Activated CD4-positive, alpha-beta memory T cell treated with anti-CD3 and anti-CD28 coated beads for 36 hours (primary cell): Measurements from ENCODE around the gene ZNRF3. TPM values are rescaled to one million over a fixed set of nuclear protein-coding genes. Genes with fewer than 3 reads are reported as not detected.
"Not testable (repeated sequence)": the region's sequence is repeated elsewhere in the genome, so short reads cannot be mapped to it uniquely, and the experiment has no call there.

Experiments
- CTCF ChIA-PET: fragments of 350-600 bp; sonication (Branson Sonifier 250); formaldehyde crosslinking; loops from one replicate; lab custom pipeline; 2021; ENCODE audit warnings: antibody characterized with exemption, inconsistent platforms; lab: Charles Lee
- POLR2A ChIA-PET: fragments of 350-600 bp; sonication (Branson Sonifier 250); formaldehyde crosslinking; loops from one replicate; lab custom pipeline; 2021; ENCODE audit warnings: antibody characterized with exemption; lab: Charles Lee
- DNase-seq: peaks from one replicate; pipeline ENCODE4 v3.0.0-alpha.2; 2020
- H3K27ac Mint-ChIP-seq: one replicate; pipeline ENCODE4 v1.8.0; 2021; ENCODE audit warnings: mixed read lengths
- H3K27me3 Mint-ChIP-seq: one replicate; pipeline ENCODE4 v1.8.0; 2021; ENCODE audit warnings: mixed read lengths
- H3K36me3 Mint-ChIP-seq: one replicate; pipeline ENCODE4 v1.8.0; 2021; ENCODE audit warnings: mixed read lengths
- H3K4me1 Mint-ChIP-seq: one replicate; pipeline ENCODE4 v1.8.0; 2021; ENCODE audit warnings: low read depth, mixed read lengths
- H3K4me3 Mint-ChIP-seq: one replicate; pipeline ENCODE4 v1.8.0; 2021; ENCODE audit warnings: mild to moderate bottlenecking, mixed read lengths
- H3K9me3 Mint-ChIP-seq: one replicate; pipeline ENCODE4 v1.8.0; 2021; ENCODE audit warnings: mixed read lengths
- intact Hi-C: fragments of 100-400 bp; cut with micrococcal nuclease; formaldehyde crosslinking; loops from one replicate; pipeline ENCODE4 v1.15.1; 2023
- total RNA-seq, 2 experiments: library from RNA; stranded (reverse); gene quantifications; one replicate each; pipeline ENCODE4 v1.2.3, GENCODE V29; 2021

The ZNRF3 gene
- total RNA-seq, 2 experiments from 2014 or later: 1.3 to 1.5 TPM

- H3K4me1 Mint-ChIP-seq: no peaks in the 10 kb centered on the region
- DNase-seq: no peak
- H3K4me3 Mint-ChIP-seq: no peak overlapping the region
- no peaks in the 10 kb centered on the region for H3K27me3 Mint-ChIP-seq
- ChIA-PET CTCF (no interaction called here), POLR2A (no interaction called here)
- H3K36me3 Mint-ChIP-seq: no peaks in the 10 kb centered on the region
- H3K27ac Mint-ChIP-seq: no peak overlapping the region
- intact Hi-C loops: no loop called here
- no peaks in the 10 kb centered on the region for H3K9me3 Mint-ChIP-seq
Observed at GRCh38 chr22:28864878-28865596, 18.3 kb upstream of the ZNRF3 start.

DNA sequence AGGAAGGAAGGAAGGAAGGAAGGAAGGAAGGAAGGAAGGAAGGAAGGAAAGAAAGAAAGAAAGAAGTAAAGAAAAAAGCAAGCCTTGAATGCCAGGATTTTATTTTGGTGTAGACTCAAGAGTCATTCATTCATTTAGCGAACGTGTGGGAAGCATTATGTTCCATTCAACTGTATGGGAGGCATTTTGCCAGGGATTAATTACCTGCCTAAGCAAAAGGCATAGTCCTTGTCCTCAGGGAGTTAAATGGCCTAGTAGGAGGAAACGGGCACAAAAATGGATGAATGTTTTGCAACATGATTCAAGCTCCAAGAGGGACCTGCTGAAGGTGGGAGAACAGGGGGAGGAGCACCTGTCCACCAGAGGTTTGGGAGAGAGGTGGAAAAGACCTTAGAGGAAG, 16.2 kb upstream of the ZNRF3 start:
- DNase-seq: no peak
- CTCF ChIA-PET: interaction anchor here (0.8 kb wide), 1 partner anchor 11 kb away, joined by 3 read pairs; no protein-coding TSS in a partner anchor
- H3K4me3 Mint-ChIP-seq: no peak overlapping the region
- no peak overlapping the region for H3K27ac Mint-ChIP-seq
- H3K27me3 Mint-ChIP-seq: no peaks in the 10 kb centered on the region
- H3K36me3 Mint-ChIP-seq: no peaks in the 10 kb centered on the region
- no peaks in the 10 kb centered on the region for H3K4me1 Mint-ChIP-seq
- intact Hi-C loops: no loop called here
- no peaks in the 10 kb centered on the region for H3K9me3 Mint-ChIP-seq
- POLR2A ChIA-PET: no interaction called here

- peak; percentile 43 for DNase-seq
- POLR2A ChIA-PET: not testable (repeated sequence)
Observed at GRCh38 chr22:28868389-28868788, 15.0 kb upstream of the ZNRF3 start.

DNA sequence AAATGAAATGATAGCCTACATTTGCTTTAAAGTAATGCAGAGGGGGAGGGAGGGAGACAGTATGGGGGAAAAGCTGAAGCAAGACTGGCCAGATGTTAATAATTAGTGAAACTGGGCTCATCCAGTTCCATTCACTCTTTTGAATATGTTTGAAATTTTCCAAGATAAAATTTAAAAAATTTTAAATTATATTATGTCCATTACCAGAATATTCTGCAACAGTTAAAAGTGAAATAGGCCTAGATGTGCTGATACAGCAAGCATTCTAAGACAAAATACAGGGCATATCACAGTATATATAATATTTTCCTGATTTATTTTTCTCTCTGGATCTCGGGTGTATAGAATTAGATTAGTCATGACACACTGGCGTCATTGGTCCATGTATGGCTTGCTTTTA, 13.6 kb upstream of the ZNRF3 start:
- peaks cover 8% of the 10 kb centered on the region for H3K4me1 Mint-ChIP-seq
- intact Hi-C loops: no loop called here
- no peak overlapping the region for H3K4me3 Mint-ChIP-seq
- CTCF ChIA-PET: no interaction called here
- no peaks in the 10 kb centered on the region for H3K9me3 Mint-ChIP-seq
- DNase-seq: no peak
- H3K27ac Mint-ChIP-seq: no peak overlapping the region
- no peaks in the 10 kb centered on the region for H3K27me3 Mint-ChIP-seq
- H3K36me3 Mint-ChIP-seq: no peaks in the 10 kb centered on the region
- POLR2A ChIA-PET: no interaction called here

More at GRCh38 chr22:28868389-28868788, 15.0 kb upstream of the ZNRF3 start:
- H3K27ac Mint-ChIP-seq, H3K36me3 Mint-ChIP-seq, CTCF ChIA-PET, H3K4me3 Mint-ChIP-seq, intact Hi-C loops, H3K4me1 Mint-ChIP-seq, H3K9me3 Mint-ChIP-seq, H3K27me3 Mint-ChIP-seq: not testable (repeated sequence)

- H3K36me3 Mint-ChIP-seq: no peaks in the 10 kb centered on the region
- H3K4me3 Mint-ChIP-seq: no peak overlapping the region
- H3K27me3 Mint-ChIP-seq: no peaks in the 10 kb centered on the region
- ChIA-PET CTCF (interaction anchor here (3.4 kb wide), 1 partner anchor 167 kb away, joined by 14 read pairs; no protein-coding TSS in a partner anchor), POLR2A (no interaction called here)
- no peaks in the 10 kb centered on the region for H3K9me3 Mint-ChIP-seq
- DNase-seq: no peak
- H3K4me1 Mint-ChIP-seq: peaks cover 8% of the 10 kb centered on the region
- H3K27ac Mint-ChIP-seq: no peak overlapping the region
- intact Hi-C loops: no loop called here
Observed at GRCh38 chr22:28873183-28873963, 10.0 kb upstream of the ZNRF3 start.

DNA sequence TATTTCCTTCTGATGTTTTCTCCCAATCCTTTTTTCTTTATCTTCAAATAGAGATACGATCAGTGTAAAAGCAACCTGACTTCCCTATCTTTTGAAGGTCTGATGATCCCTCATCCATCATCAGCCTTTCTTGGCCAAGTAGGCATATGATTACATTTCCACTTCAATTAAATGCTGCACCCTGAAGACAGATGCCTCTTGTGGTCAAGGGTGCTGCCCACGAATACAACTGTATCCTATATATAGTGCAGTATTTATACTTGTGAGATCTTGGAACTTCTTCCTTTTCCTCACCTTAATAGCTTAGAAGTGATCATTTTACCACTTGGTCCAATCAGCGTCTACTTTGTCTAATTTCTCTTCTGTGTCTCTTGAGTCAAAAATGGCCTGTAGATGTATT, 9.3 kb upstream of the ZNRF3 start:
- H3K27me3 Mint-ChIP-seq: no peaks in the 10 kb centered on the region
- no peak overlapping the region for H3K27ac Mint-ChIP-seq
- ChIA-PET CTCF (interaction anchor here (0.7 to 3.4 kb wide), 2 partner anchors 18 to 166 kb away, joined by 3 to 14 read pairs; no protein-coding TSS in a partner anchor), POLR2A (no interaction called here)
- peaks cover 8% of the 10 kb centered on the region for H3K4me1 Mint-ChIP-seq
- DNase-seq: no peak
- no peaks in the 10 kb centered on the region for H3K9me3 Mint-ChIP-seq
- intact Hi-C loops: no loop called here
- no peak overlapping the region for H3K4me3 Mint-ChIP-seq
- no peaks in the 10 kb centered on the region for H3K36me3 Mint-ChIP-seq

DNA sequence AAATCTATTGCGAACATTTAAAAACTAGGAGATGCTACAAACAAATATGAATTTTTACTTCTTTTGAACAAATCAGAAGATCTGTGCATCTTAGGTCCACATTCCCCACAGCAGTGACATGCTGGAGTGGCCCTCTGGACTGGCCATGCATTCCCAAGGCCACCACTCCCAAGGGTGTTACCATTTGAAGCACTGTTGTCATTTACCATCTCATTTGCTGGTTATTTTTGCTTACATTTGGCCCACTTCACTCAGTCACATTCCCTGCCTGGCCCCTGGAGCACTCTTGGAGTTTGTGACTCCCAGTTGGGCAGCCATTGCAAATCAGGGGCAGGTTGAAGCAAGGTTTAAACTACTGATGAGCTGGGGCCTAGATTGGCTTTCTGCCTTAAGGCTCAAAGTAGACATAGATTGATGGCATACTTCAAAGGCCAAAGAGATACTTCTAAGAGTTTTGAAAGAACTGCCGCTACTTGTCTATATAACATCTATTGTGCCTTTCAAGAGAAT, 8.5 kb upstream of the ZNRF3 start:
- no peaks in the 10 kb centered on the region for H3K27me3 Mint-ChIP-seq
- H3K27ac Mint-ChIP-seq: no peak overlapping the region
- no peak for DNase-seq
- ChIA-PET CTCF (interaction anchor here (0.7 to 3.4 kb wide), 2 partner anchors 19 to 166 kb away, joined by 3 to 14 read pairs; no protein-coding TSS in a partner anchor), POLR2A (no interaction called here)
- peaks cover 8% of the 10 kb centered on the region for H3K4me1 Mint-ChIP-seq
- intact Hi-C loops: no loop called here
- no peaks in the 10 kb centered on the region for H3K9me3 Mint-ChIP-seq
- no peak overlapping the region for H3K4me3 Mint-ChIP-seq
- H3K36me3 Mint-ChIP-seq: no peaks in the 10 kb centered on the region

DNA sequence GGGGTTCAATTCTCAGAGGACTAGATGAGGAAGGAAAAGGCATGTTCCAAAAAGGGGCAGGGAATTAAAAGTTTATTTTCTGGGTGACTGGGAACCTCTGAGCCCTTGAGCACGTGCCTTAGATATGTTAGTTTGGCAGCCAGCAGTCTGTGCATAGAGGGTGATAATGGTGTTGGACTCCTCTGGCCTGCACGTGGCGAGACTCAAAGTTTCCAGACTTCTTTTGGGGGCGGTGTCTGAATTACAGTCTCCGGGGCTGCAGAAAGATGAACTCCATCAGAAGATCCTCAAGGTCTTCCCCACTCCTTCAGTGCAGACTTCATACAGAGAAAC, 861 bp upstream of the ZNRF3 start:
- no peak overlapping the region for H3K27ac Mint-ChIP-seq
- ChIA-PET POLR2A (interaction anchor here (2.3 kb wide), 1 partner anchor 83 kb away, joined by 6 read pairs; the partner anchor contains the start of gene XBP1), CTCF (interaction anchor here (0.9 to 1.5 kb wide), 2 partner anchors 11 to 158 kb away, joined by 4 to 5 read pairs; no protein-coding TSS in a partner anchor)
- H3K4me1 Mint-ChIP-seq: peaks cover 15% of the 10 kb centered on the region
- DNase-seq: peak; percentile 38
- no peaks in the 10 kb centered on the region for H3K36me3 Mint-ChIP-seq
- H3K4me3 Mint-ChIP-seq: peak overlapping the region; percentile 78
- no peaks in the 10 kb centered on the region for H3K9me3 Mint-ChIP-seq
- peaks cover 22% of the 10 kb centered on the region for H3K27me3 Mint-ChIP-seq
- intact Hi-C loops: loop anchor here (5.0 kb wide), 1 partner anchor 190 kb away; the partner anchor contains the start of gene KREMEN1

DNA sequence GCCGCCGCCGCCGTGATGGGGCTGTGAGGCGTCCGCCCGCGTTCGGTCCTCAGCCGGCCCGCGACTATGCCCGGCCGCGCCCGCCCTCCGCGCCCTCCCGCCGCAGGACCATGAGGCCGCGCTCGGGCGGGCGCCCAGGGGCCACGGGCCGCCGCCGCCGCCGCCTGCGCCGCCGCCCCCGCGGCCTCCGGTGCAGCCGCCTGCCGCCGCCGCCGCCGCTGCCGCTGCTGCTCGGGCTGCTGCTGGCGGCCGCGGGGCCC, 215 bp downstream of the ZNRF3 start:
- ChIA-PET POLR2A (interaction anchor here (2.3 kb wide), 1 partner anchor 84 kb away, joined by 6 read pairs; the partner anchor contains the start of gene XBP1), CTCF (interaction anchor here (0.9 to 1.5 kb wide), 2 partner anchors 10 to 157 kb away, joined by 4 to 5 read pairs; no protein-coding TSS in a partner anchor)
- Mint-ChIP-seq H3K27ac (no peak overlapping the region), H3K9me3 (no peaks in the 10 kb centered on the region), H3K36me3 (no peaks in the 10 kb centered on the region), H3K27me3 (peaks cover 22% of the 10 kb centered on the region), H3K4me3 (no peak overlapping the region), H3K4me1 (peaks cover 15% of the 10 kb centered on the region)
- intact Hi-C loops: loop anchor here (1.0 to 5.0 kb wide), 4 partner anchors 26 to 189 kb away; partner anchors contain the start of genes HSCB and KREMEN1
- no peak for DNase-seq

- ChIA-PET CTCF (interaction anchor here (0.5 to 2.2 kb wide), 2 partner anchors 157 to 298 kb away, joined by 3 to 7 read pairs; no protein-coding TSS in a partner anchor), POLR2A (interaction anchor here (2.3 kb wide), 1 partner anchor 84 kb away, joined by 6 read pairs; the partner anchor contains the start of gene XBP1)
- H3K4me3 Mint-ChIP-seq: peak overlapping the region; percentile 60
- intact Hi-C loops: loop anchor here (1.0 to 5.0 kb wide), 4 partner anchors 25 to 188 kb away; partner anchors contain the start of genes HSCB and KREMEN1
- DNase-seq: peak; percentile 41
- no peak overlapping the region for H3K27ac Mint-ChIP-seq
- H3K27me3 Mint-ChIP-seq: peaks cover 22% of the 10 kb centered on the region
- H3K9me3 Mint-ChIP-seq: no peaks in the 10 kb centered on the region
- H3K36me3 Mint-ChIP-seq: no peaks in the 10 kb centered on the region
- peaks cover 15% of the 10 kb centered on the region for H3K4me1 Mint-ChIP-seq
Observed at GRCh38 chr22:28883917-28884746, 760 bp downstream of the ZNRF3 start.

GRCh38 chr22:28884747-28885350, 1.5 kb downstream of the ZNRF3 start:
- Mint-ChIP-seq H3K36me3 (no peaks in the 10 kb centered on the region), H3K4me1 (peaks cover 15% of the 10 kb centered on the region), H3K4me3 (peak overlapping the region; percentile 60), H3K27me3 (peaks cover 26% of the 10 kb centered on the region), H3K27ac (no peak overlapping the region), H3K9me3 (no peaks in the 10 kb centered on the region)
- CTCF ChIA-PET: interaction anchor here (0.5 to 2.2 kb wide), 4 partner anchors 28 to 383 kb away, joined by 3 to 7 read pairs (median 3); partner anchors contain the start of gene RHBDD3
- no peak for DNase-seq
- intact Hi-C loops: loop anchor here (5.0 kb wide), 1 partner anchor 187 kb away; the partner anchor contains the start of gene KREMEN1
- POLR2A ChIA-PET: no interaction called here
